ENCODE results near the gene DMD. TPM values are rescaled to one million over a fixed set of nuclear protein-coding genes. Genes with fewer than 3 reads are reported as not detected.

DMD gene
- total and polyA plus RNA-seq, 2 of the 8 experiments (the other 6 are each of a cell fraction or from before 2014, with no cell fraction given) = 4.8 to 7.4 TPM

GRCh38 chrX:32150141-32150540 is 1061.2 kb downstream of the DMD start:
- WGBS, 2 experiments (ENCODE audit: extremely low coverage in 1 of 2, insufficient coverage in 1 of 2, insufficient read length in 1 of 2, insufficient replicate concordance in 2 of 2, low coverage in 1 of 2, low lambda C conversion rate in 2 of 2, missing lambda C conversion rate in 1 of 2) = 83% methylated on average over 5 of the region's 6 CpGs; no CpG with 5 or more reads in 1 of the 2 experiments
- Histone ChIP-seq H2BK12ac (ENCODE audit: low read depth, low read length) (no peak overlapping the region), H4K20me1 (replicated peaks in 1 of 2; ENCODE audit: control insufficient read depth in 1 of 2, insufficient read depth in 2 of 2, low read length in 2 of 2) (no peaks in the 10 kb centered on the region), H2BK15ac (ENCODE audit: low read length) (no peak overlapping the region), H3K79me1 (ENCODE audit: low read depth, low read length) (no peaks in the 10 kb centered on the region), H3K4me3 (ENCODE audit: extremely low read depth in 1 of 4, insufficient read depth in 2 of 4, low read depth in 3 of 4, low read length in 4 of 4) (no peak overlapping the region), H3K79me2 (ENCODE audit: control insufficient read depth in 1 of 2, insufficient read depth in 2 of 2, low read length in 2 of 2) (no peaks in the 10 kb centered on the region), H3K4me2 (ENCODE audit: insufficient read depth in 1 of 2, low read depth in 2 of 2, low read length in 2 of 2) (no peak overlapping the region), H3K4ac (replicated peaks; ENCODE audit: insufficient read length, low read depth, low read length) (no peak overlapping the region), H3K23ac (ENCODE audit: insufficient read length) (no peak overlapping the region), H2AK5ac (ENCODE audit: low read depth, low read length) (no peak overlapping the region), H4K8ac (ENCODE audit: extremely low read depth, insufficient read depth, low read length) (no peak overlapping the region), H3K27me3 (replicated peaks in 1 of 4; ENCODE audit: control insufficient read depth in 3 of 4, extremely low read depth in 1 of 4, insufficient read depth in 3 of 4, low read length in 3 of 4) (no peaks in the 10 kb centered on the region), H3K36me3 (ENCODE audit: control insufficient read depth in 2 of 4, insufficient read depth in 4 of 4, low read length in 3 of 4) (no peaks in the 10 kb centered on the region), H4K91ac (replicated peaks; ENCODE audit: insufficient read length, low read length) (no peak overlapping the region), H2AFZ (ENCODE audit: low read length) (no peak overlapping the region), H2BK5ac (ENCODE audit: low read depth, low read length) (no peak overlapping the region), H3K23me2 (ENCODE audit: low read depth, low read length) (no peaks in the 10 kb centered on the region), H2BK20ac (ENCODE audit: low read length) (no peak overlapping the region), H3K14ac (ENCODE audit: insufficient read length) (no peak overlapping the region), H3K18ac (ENCODE audit: extremely low read depth, low read length) (no peak overlapping the region), H4K5ac (ENCODE audit: insufficient read length, low read depth, low read length) (no peak overlapping the region), H3K9me3 (ENCODE audit: insufficient read depth in 2 of 2, low read depth in 1 of 2, low read length in 1 of 2) (no peaks in the 10 kb centered on the region), H2BK120ac (replicated peaks; ENCODE audit: low read depth, low read length) (no peak overlapping the region), H3K56ac (replicated peaks; ENCODE audit: insufficient read length, low read depth, low read length) (no peak overlapping the region), H3K27ac (ENCODE audit: low read depth, low read length) (no peak overlapping the region), H3K9ac (replicated peaks in 1 of 4; ENCODE audit: extremely low read depth in 1 of 4, low read depth in 3 of 4, low read length in 3 of 4) (no peak overlapping the region), H3K4me1 (replicated peaks in 1 of 4; ENCODE audit: control insufficient read depth in 3 of 4, insufficient read depth in 4 of 4, low read length in 3 of 4) (peaks cover 0 to 2% (median 0%) of the 10 kb centered on the region in 4 experiments; a peak in 2 of 7 replicates)
- no peak for FAIRE-seq
- TF ChIP-seq PHF8 (conservative IDR thresholded peaks at IDR 0.05; ENCODE audit: low read depth, low read length) = no peak
- no peak for TF ChIP-seq JUND (IDR thresholded peaks at IDR 0.05; ENCODE audit: low read length)
- TF ChIP-seq MAFK (IDR thresholded peaks at IDR 0.05; ENCODE audit: low read depth, low read length) = no peak
- no peak for TF ChIP-seq TAF1 (IDR thresholded peaks at IDR 0.05; ENCODE audit: low read depth, low read length)
- no peak for TF ChIP-seq RFX5 (IDR thresholded peaks at IDR 0.05; ENCODE audit: borderline replicate concordance, low read depth, low read length)
- no peak for TF ChIP-seq BCL11A (IDR thresholded peaks at IDR 0.05; ENCODE audit: low read depth in 2 of 2, low read length in 2 of 2)
- no peak for TF ChIP-seq YY1 (IDR thresholded peaks at IDR 0.05; ENCODE audit: low read depth, low read length)
- no peak for TF ChIP-seq ZNF274 (IDR thresholded peaks at IDR 0.05; ENCODE audit: borderline replicate concordance, extremely low read depth, low read length)
- no peak for TF ChIP-seq RNF2 (IDR thresholded peaks at IDR 0.05; ENCODE audit: borderline replicate concordance, low read depth, low read length, missing control alignments, poor library complexity, severe bottlenecking)
- no peak for TF ChIP-seq EGR1 (IDR thresholded peaks at IDR 0.05; ENCODE audit: borderline replicate concordance, low read depth, low read length)
- no peak for TF ChIP-seq EZH2 (IDR thresholded peaks at IDR 0.05; ENCODE audit: low read depth, low read length, severe bottlenecking)
- no peak for TF ChIP-seq GABPA (IDR thresholded peaks at IDR 0.05; ENCODE audit: borderline replicate concordance, insufficient read depth, low read length)
- ChIA-PET CTCF (ENCODE audit: partially characterized antibody) (no interaction called here), POLR2A (ENCODE audit: partially characterized antibody) (no interaction called here)
- no peak for DNase-seq (ENCODE audit: low read depth in 1 of 2, low spot score in 2 of 2)

All from H1 (cell line).